Smooth muscle cell (in vitro differentiated cells): ENCODE data around the gene DENND4A. TPM values are rescaled to one million over a fixed set of nuclear protein-coding genes. Genes with fewer than 3 reads are reported as not detected.
A peak's percentile ranks its signal among the peaks of the same experiment; 100 is the strongest.

ENCODE experiments used
- DNase-seq: peaks from one replicate; lab custom pipeline; 2025; ENCODE audit not compliant: unreplicated experiment; lab: John Stamatoyannopoulos, UW
- H2AFZ ChIP-seq: fragments of 200-600 bp; sonication (generic); 2 replicates; pipeline ENCODE4 v1.6.0; 2016; ENCODE audit warnings: antibody characterized with exemption, low read depth, mild to moderate bottlenecking
- H3F3A ChIP-seq: fragments of 200-600 bp; sonication (generic); 2 replicates; pipeline ENCODE4 v1.6.0; 2017; ENCODE audit warnings: antibody characterized with exemption, low read depth
- H3K27ac ChIP-seq: fragments of 200-600 bp; sonication (generic); 2 replicates; pipeline ENCODE4 v1.5.1; 2016; ENCODE audit warnings: low read depth, mild to moderate bottlenecking
- H3K27me3 ChIP-seq: fragments of 200-600 bp; sonication (generic); 2 replicates; pipeline ENCODE4 v1.6.1; 2016; ENCODE audit warnings: low read depth, mild to moderate bottlenecking
- H3K36me3 ChIP-seq: fragments of 200-600 bp; sonication (generic); 2 replicates; pipeline ENCODE4 v1.5.1; 2016; ENCODE audit warnings: low read depth
- H3K4me1 ChIP-seq: fragments of 200-600 bp; sonication (generic); 2 replicates; pipeline ENCODE4 v1.5.1; 2016; ENCODE audit warnings: low read depth
- H3K4me2 ChIP-seq: fragments of 200-600 bp; sonication (generic); 2 replicates; pipeline ENCODE4 v1.6.0; 2016; ENCODE audit warnings: mild to moderate bottlenecking
- H3K4me3 ChIP-seq: fragments of 200-600 bp; sonication (generic); 2 replicates; pipeline ENCODE4 v1.5.1; 2016; ENCODE audit warnings: mild to moderate bottlenecking
- H3K79me2 ChIP-seq: fragments of 200-600 bp; sonication (generic); 2 replicates; pipeline ENCODE4 v1.6.0; 2016; ENCODE audit warnings: low read depth, mild to moderate bottlenecking
- H3K9ac ChIP-seq: fragments of 200-600 bp; sonication (generic); 2 replicates; pipeline ENCODE4 v1.6.0; 2016; ENCODE audit warnings: low read depth
- H3K9me3 ChIP-seq: fragments of 200-600 bp; sonication (generic); replicated peaks from 2 replicates; pipeline ENCODE4 v1.5.1; 2016; ENCODE audit warnings: low read depth
- H4K20me1 ChIP-seq: fragments of 200-600 bp; sonication (generic); 2 replicates; pipeline ENCODE4 v1.6.0; 2016; ENCODE audit warnings: low read depth
- WGBS: methylation state at CpG from one replicate; pipeline ENCODE4 v1.1.7; 2016; ENCODE audit warnings: low lambda C conversion rate; 5-methylcytosine and 5-hydroxymethylcytosine counted together
- polyA plus RNA-seq: library from polyadenylated mRNA; unstranded; fragments of >200 nt; fragmentation: Nextera tagmentation; extraction: Ambion mirVana; gene quantifications from 2 replicates; pipeline ENCODE4 v1.2.1, GENCODE V29; 2016
- total RNA-seq: library from RNA; depleted of rRNA; stranded (reverse); fragments of >200 nt; gene quantifications from 2 replicates; pipeline ENCODE4 v1.2.3, GENCODE V29; 2014
- TF ChIP-seq, protein P1 (sequence below): fragments of 200-600 bp; sonication (generic); IDR thresholded peaks from 2 replicates; pipeline ENCODE4 v1.5.1; 2017; ENCODE audit warnings: borderline replicate concordance, mild to moderate bottlenecking, antibody characterized with exemption; ENCODE audit not compliant: insufficient read depth, poor library complexity, severe bottlenecking

Gene DENND4A
- total and polyA plus RNA-seq, 2 experiments from 2014 or later, result 3.4 to 16.5 TPM

DNA sequence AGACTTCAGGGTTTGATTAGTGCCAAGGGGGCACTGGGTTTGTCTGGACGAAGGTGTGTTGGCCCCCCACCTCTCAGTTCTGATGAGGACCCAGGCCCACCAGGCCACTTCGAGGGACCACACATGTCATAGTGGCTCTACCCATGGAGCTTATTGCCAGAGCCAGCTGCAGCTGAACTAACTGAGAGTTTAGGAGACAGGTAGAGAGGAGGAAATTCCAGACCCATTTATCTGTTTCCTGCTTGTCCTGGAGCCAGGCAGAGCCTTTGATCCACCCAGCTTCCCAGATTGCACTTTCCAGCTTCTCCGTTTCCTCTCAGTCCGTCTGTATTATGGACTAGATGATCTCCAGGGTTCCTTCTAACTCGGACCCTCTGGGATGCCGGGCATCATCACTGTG lies 149.5 kb downstream of the DENND4A start:
- H3K9ac ChIP-seq, result no peak overlapping the region
- 87% methylated on average over 6 of the region's 6 CpGs for WGBS
- H3F3A ChIP-seq, result no peaks in the 10 kb centered on the region
- no peaks in the 10 kb centered on the region for H4K20me1 ChIP-seq
- no peaks in the 10 kb centered on the region for H3K9me3 ChIP-seq
- no peak overlapping the region for H3K4me3 ChIP-seq
- H3K4me2 ChIP-seq, result no peak overlapping the region
- no peaks in the 10 kb centered on the region for H3K4me1 ChIP-seq
- no peak overlapping the region for H3K27ac ChIP-seq
- H2AFZ ChIP-seq, result no peak overlapping the region
- H3K36me3 ChIP-seq, result no peaks in the 10 kb centered on the region
- TF ChIP-seq, protein P1, sequence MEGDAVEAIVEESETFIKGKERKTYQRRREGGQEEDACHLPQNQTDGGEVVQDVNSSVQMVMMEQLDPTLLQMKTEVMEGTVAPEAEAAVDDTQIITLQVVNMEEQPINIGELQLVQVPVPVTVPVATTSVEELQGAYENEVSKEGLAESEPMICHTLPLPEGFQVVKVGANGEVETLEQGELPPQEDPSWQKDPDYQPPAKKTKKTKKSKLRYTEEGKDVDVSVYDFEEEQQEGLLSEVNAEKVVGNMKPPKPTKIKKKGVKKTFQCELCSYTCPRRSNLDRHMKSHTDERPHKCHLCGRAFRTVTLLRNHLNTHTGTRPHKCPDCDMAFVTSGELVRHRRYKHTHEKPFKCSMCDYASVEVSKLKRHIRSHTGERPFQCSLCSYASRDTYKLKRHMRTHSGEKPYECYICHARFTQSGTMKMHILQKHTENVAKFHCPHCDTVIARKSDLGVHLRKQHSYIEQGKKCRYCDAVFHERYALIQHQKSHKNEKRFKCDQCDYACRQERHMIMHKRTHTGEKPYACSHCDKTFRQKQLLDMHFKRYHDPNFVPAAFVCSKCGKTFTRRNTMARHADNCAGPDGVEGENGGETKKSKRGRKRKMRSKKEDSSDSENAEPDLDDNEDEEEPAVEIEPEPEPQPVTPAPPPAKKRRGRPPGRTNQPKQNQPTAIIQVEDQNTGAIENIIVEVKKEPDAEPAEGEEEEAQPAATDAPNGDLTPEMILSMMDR, result no peak
- DNase-seq, result no peak
- no peaks in the 10 kb centered on the region for H3K27me3 ChIP-seq
- H3K79me2 ChIP-seq, result no peaks in the 10 kb centered on the region

DNA sequence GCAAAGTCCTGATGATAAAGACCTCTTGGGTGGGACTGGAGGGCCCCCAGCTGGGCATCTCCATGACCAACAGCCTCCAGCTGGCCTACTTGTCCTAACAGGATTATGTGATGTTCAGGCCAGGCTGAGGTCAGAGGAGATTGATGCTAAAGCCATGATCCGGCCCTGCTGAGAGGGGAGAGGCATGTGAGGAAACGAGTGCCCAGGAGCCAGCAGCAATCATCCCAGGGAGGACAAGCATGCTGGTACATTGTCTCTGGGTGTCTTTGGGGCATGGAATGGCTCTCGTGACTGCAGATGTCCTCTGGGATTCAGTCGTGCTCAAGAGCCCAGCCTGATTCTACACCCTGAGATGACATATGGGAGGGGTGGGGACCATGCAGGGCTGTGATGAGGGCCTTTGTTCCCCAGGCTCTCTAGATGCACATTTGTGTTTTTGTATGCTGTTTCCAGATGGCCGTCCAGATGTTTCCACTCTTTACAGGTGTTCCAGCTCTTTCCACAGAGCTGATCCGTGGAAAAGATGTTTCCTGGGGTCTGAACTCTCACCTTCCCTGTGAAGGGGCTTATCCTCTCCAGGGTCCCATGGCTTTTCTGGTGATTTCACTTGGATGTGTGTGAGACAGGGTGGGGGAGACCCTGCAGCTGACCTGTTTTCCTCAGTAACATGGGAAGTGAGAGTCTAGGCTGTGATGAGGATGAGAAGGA lies 150.2 kb downstream of the DENND4A start:
- 95% methylated on average over 6 of the region's 6 CpGs for WGBS
- Histone ChIP-seq H3F3A (no peaks in the 10 kb centered on the region), H3K27ac (no peak overlapping the region), H4K20me1 (no peaks in the 10 kb centered on the region), H3K4me1 (no peaks in the 10 kb centered on the region), H3K36me3 (no peaks in the 10 kb centered on the region), H3K4me2 (no peak overlapping the region), H2AFZ (no peak overlapping the region), H3K79me2 (no peaks in the 10 kb centered on the region), H3K4me3 (no peak overlapping the region), H3K9ac (no peak overlapping the region), H3K27me3 (no peaks in the 10 kb centered on the region), H3K9me3 (no peaks in the 10 kb centered on the region)
- TF ChIP-seq, protein P1, result no peak
- no peak for DNase-seq

DNA sequence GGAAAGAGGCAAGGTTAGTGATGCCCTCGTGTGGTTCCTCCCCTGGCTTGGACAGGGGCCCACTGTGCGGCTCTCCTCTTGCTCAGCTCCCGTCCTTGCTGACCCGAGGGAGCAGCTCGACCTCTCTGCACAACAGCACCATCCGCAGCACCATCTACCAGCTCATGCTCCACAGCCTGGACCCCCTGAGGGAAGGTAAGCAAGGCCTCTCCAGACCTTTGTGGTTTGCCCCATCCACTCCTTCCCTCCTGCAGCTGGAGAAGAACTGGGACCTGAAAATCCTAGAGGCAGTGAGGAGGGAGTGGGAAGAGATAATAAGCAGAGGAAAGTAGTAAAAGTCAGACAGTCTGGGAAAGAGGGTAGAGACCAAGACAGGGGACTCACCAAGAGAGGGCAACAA lies 152.6 kb downstream of the DENND4A start:
- 94% methylated on average over 6 of the region's 6 CpGs for WGBS
- TF ChIP-seq, protein P1, result no peak
- Histone ChIP-seq H3K27ac (no peak overlapping the region), H3K4me3 (no peak overlapping the region), H2AFZ (no peak overlapping the region), H3K9me3 (no peaks in the 10 kb centered on the region), H3F3A (no peaks in the 10 kb centered on the region), H3K27me3 (no peaks in the 10 kb centered on the region), H3K4me2 (no peak overlapping the region), H4K20me1 (no peaks in the 10 kb centered on the region), H3K79me2 (no peaks in the 10 kb centered on the region), H3K36me3 (no peaks in the 10 kb centered on the region), H3K9ac (no peak overlapping the region), H3K4me1 (no peaks in the 10 kb centered on the region)
- DNase-seq, result no peak

DNA sequence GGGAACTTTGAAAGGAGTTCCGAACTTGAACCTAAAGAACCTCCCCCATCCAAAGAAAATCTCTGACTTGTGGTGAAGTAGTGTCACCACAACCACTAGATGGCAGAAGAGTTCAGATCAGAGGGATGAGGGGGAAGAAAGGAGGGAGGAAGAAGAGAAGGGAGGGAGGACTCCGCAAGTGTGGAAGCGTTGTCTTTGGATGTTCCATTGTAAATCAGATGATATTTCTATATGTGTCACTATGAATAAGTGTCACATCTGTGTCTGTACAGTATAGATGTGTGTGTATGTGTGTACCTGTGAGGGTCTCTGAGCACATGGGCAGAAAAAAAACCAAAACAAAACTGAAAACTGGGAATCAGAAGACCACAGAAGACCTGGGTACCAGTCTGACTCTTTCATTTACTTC lies 153.4 kb downstream of the DENND4A start:
- TF ChIP-seq, protein P1, result peak; percentile 78
- H2AFZ ChIP-seq, result no peak overlapping the region
- H3K27me3 ChIP-seq, result no peaks in the 10 kb centered on the region
- no peaks in the 10 kb centered on the region for H4K20me1 ChIP-seq
- H3F3A ChIP-seq, result no peaks in the 10 kb centered on the region
- H3K36me3 ChIP-seq, result no peaks in the 10 kb centered on the region
- WGBS, result 35% methylated on average over 3 of the region's 3 CpGs
- H3K4me3 ChIP-seq, result no peak overlapping the region
- H3K79me2 ChIP-seq, result no peaks in the 10 kb centered on the region
- no peak overlapping the region for H3K4me2 ChIP-seq
- H3K4me1 ChIP-seq, result no peaks in the 10 kb centered on the region
- no peak overlapping the region for H3K27ac ChIP-seq
- H3K9me3 ChIP-seq, result no peaks in the 10 kb centered on the region
- no peak overlapping the region for H3K9ac ChIP-seq
- DNase-seq, result no peak
